ENCODE measurements around the gene UST.
"Not testable (repeated sequence)": the region's sequence is repeated elsewhere in the genome, so short reads cannot be mapped to it uniquely, and the experiment has no call there.

Gene UST

DNA sequence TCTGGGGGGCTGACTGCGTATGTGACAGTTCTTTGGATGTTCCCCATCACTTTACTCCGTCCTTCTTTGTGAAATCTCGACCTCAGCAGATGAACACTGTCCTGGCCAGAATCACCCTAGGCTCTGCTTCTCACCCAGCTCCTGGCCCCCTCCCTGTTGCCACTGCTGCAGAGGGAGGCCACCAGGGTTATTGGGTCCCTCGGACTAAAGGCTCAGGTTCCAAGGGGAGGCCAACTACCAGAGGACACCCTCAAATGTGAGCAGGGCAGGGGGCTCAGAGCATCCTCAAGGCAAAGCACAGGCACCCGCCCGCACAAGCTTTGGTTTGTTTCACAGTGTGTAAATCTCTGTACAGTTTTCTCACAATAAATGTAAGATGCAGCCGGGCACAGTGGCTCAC lies 269.9 kb downstream of the UST start:
- DNase-seq, result no peak

DNA sequence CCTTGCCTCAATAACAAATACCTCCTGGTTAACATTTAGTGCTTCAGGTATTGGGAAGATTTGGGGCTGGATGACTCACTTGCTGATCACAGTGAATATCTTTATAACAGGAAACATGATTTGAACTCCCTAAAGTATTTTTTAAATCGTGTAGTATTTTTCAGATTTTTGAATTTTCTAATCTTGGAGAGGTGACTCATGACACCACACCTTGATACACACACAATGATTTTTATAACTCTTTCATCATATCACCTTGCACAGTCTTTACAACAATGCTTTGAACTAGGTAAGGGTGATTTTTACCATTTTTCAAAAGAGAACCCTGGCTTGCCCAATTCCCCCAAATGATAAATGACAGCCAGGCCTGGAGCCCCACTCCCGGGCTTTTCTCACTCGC lies 273.5 kb downstream of the UST start:
- DNase-seq, result no peak

DNA sequence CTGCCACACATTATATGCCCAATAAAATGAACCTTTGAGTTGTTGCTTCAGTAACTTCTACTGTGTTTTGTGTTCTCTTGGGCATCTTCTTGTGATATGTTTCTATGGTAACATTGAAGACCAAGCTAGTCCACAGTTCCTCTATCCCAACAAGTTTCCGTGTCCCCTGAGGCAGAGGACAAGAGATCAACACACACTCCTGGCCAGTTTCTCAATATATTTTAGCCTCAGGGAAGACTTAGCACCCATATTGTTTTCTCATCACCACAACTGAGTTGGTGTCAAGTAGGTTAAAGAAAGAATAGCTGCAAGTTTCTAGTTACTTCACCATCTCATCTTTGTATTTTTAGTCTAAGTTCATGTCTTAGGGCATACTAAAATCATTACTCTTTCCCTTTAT lies 277.5 kb downstream of the UST start:
- no peak for DNase-seq

DNA sequence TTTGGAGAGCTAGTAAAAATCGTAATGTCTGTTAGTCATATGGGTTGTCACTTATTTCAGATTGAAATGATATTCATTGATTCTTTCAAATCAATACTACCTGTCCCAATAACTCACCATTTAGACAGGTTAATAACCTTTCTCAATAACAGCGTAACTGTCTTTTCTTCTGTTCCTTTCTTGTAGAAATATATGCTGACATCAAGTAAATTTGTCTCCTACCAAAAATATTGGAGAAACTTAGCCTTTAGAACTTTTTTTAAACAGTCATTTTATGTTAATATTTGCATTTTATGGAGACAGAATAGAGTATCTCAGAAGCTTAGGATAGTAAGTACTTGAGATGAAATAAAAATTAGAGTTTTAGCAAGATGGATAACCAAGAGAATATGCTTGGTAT lies 278.2 kb downstream of the UST start:
- no peak for DNase-seq

DNA sequence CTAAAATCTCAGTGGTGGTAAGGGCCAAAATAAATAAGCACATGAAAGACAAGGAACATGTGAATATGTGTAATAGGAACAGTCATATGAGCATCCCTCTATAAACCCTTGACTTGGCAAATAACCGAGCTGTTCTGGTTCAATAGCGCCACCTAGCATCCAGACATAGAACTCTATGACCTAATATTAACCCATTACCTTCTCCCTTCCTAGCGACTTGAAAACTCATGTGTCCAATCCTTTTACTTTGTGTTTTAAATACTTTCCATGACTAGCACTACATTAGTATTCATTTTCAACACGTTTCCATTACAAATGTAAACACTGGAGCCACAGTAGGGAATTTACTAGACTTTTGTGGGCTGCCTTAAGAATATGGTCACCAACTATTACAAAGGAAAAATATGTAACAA lies 279.7 kb downstream of the UST start:
- DNase-seq, result peak; percentile 76

DNA sequence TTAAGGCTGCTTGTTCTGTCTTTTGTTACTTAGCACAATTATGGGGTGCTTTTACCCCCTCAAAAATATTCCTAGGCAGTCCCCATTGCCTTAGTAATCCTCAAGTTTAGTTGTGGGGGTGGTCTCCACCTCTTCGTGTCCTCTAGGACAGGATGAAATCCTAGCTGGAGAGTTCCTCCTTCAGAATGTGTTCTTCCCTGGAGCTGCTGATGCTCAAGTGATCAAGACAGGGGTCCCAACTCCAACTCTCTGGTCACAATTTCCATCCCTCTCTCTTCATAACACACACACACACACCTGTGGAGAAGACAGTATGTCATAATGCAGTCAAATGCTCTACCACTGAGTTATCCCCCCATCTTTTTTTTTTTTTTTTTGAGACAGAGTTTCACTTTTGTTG lies 280.7 kb downstream of the UST start:
- DNase-seq, result no peak

DNA sequence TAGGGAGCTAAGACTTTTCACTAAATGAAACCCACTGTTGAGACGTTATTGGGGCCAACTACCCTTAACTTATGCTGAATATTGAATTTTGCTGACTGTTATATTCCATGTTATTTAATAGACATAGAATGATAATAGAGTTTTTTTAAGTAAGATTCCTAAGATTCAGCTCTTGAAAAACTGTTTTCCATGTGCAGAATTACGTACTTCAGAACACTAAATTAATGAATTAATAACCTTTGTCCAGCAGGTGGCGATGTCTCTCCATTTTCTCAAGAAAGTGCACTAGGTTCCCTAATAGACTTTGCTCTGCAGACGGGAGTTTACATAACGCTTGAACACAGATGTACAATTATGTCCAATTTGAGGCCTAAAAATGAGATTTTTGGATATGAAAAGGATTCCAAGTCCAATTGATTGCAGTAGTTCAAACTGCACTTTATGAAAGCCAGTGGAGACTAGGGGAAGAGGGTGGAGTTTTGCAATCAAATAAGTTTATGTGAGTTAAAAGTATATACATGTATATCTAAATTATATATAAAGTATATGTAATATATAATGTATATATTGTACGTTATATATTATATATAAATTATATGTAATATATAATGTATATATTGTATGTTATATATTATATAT lies 282.1 kb downstream of the UST start:
- DNase-seq, result peak; percentile 88

DNA sequence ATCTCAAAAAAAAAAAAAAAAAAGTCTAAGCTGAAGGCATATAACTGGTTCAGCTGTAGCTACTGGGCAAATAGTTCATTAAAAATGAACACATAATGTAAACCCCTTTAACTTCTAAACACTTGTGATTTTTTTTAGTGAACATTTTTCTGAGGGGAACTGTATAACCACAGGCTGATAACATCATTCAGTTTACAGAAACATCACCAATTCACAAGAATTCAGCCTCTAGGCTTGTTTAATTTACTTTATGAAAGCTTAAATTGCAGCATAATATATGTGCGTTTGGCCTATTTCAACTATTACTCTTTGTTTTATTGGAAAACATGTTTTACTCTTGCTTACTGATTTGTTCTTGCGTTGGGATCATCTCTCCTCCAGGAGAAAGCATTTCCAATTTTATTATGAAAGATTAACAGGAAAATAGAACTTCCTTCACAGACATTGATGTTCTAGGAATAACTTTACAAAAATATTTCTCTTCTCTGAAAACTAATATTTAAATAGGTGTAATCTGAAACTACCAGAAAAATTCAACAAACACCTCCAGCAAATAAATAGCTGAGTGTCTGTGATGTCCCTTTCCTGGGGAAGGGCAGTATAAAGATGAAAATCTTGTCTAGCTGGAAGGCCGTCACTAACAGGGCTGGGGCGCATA lies 284.5 kb downstream of the UST start:
- DNase-seq, result no peak

DNA sequence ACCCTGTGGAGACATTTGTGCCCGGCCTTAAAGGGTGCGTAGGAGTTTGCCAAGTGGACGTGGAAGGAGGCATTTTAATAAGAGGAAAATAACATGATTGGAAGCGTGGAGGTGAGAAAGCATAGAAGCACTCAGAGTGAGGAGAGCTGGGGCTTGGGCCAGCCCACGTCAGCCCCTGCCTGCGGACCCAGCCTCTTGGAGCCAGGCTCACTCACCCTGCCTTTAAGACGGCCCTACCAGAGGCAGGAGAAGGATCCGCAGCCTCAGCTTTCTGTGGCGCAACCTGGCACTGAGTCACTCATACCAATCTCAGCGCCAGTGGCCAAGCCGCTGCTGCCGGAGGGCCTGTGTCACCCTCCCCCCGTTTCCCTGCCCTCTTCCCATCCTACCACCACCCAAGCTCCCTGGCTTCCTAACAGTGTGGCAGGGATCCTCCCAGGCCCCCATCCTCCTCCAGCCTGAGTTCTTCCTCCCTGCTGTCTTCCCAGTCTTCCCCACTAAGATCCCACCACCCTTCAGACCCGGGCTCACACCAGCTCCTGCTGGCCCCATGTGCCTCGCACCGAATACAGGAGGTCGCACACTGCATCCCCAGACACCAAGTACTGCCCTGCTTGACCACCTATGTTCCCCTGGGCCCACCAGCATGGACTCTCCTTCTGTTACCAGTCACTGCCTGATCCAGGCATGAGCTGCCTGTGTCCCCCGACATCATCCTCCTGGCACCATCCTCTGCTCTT lies 285.2 kb downstream of the UST start:
- no peak for DNase-seq

DNA sequence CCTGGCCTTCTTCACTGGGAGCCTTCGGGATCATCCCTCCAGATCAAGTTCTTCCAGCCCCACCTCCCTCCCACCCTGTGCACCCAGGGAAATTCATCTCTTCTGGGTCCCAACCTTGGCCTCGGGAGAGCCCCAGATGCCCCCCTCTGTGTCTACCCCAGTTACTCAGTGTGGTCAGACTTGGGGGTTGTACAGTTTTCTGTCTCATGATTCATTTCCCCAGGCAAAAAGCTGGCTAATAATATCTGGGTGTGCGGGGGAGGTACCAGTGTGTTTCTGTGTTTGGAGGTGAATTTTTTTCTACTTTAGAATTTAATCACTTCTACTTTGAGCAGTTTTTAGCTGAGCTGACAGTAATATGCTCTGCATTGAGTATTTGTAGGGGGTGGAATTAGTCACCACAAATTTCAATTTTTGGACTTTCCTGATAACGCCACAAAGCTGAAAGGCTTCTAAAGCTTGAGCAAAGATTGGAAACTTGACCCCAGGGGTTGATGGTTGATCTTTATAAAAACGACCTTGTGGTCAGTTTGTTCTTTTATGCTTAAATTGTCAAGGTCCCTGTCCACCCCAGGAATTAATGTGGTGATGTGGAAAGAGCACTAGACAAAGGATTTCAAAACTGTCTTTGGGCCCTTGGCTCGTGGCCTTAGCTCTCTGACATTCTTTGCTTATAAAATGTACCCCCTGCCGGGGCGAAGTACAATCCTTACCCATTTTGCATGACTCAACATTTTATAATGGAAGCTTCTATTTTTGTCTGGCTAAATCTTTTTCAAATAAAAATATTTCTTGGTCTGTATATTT lies 286.0 kb downstream of the UST start:
- DNase-seq, result no peak

DNA sequence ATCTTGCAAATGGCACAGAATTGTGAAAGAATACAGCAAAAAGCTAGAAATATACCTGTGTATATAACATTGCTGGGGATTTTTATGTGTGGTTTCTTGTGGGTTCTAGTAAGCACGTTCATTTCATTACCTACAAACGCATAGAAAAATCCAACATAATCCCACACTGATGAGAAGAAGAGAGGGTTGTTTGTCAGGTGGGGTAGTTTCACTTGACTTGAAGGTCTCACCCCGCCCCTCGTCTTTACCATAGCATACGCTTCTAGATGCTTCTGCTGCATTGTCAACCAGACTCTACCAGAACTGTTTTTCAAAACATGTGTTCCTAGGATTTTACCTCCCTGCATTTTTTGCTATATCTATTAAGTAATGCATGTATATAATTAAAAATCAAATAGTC lies 286.6 kb downstream of the UST start:
- DNase-seq, result no peak

DNA sequence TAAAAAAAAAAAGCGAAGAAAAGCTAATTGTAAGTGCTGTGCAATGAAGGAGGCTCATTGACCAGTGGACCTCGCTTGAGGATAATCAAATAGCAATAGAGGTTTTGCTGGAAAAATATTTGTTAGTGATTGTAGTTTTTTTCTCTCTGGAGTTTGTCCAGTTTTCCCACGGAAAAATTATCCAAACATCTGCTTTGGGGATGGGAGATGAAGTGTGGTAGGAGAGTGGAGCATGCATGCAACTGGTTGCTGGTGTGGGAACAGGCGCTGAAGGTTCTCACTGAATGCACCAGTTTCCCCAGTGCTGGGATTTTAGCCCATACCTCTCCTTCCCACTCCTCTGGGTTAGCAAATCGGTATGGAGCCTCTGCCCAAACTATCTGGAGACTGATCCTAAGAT lies 288.9 kb downstream of the UST start:
- no peak for DNase-seq

DNA sequence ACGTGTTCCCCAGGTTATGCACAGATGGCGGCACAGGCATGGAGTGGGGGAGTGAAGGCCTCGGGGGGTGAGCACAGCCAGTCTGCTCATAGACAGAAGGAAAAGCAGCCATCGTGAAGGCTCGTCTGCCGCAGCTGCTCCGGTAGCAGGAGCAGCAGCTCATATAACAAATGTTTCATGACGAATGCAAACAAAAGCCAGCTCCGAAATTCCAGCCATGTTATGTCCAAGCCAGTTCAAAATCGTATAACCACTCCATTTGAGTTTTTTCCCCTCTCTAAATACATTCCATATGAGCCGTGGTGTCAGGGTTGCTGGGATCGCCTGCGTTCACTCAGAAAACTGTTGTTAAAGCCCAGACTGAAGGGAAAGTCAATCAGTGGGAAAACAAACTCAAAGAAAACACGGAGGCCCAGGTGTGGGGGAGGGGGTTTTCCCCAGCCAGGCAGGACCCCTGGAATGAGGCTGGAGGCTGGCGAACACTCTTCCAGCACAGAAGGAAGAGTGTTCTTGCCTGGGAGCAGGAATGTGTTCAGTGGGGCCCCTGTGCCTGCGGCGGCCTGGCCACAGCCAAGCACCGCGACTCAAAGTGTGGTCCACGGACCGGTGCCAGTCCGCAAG lies 290.3 kb downstream of the UST start:
- DNase-seq, result no peak

DNA sequence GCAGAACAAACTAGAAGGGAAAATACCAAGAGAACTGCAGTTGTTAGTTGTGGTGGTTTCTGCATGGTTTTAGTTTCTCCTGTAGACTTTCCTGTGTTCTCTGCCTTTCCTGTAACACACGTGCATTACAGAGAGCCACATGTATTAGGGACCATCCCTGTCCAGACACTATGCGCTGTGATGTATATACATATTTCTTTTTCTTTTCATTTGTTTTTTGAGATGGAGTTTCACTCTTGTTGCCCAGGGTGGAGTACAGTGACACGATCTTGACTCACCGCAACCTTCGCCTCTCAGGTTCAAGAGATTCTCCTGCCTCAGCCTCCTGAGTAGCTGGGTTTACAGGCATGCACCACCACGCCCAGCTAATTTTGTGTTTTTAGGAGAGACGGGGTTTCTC lies 292.2 kb downstream of the UST start:
- DNase-seq, result not testable (repeated sequence)

DNA sequence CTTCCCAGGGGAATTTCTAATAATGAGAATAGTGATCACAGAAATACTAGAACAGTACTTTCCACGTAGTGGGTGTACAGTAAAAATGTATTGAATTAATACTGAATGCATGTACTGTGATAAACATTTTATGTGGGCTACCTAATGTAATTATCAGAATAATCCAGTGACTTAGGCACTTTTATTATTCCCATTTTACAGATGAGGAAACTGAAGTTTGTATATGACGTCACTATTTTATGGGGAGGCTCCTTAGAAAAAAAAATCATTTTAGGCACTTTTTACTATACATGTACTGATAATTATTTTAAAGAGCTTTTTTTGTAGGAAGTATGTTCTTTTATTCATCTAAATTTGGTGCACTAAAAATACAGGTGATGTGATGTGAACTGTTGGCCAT lies 295.1 kb downstream of the UST start:
- no peak for DNase-seq

DNA sequence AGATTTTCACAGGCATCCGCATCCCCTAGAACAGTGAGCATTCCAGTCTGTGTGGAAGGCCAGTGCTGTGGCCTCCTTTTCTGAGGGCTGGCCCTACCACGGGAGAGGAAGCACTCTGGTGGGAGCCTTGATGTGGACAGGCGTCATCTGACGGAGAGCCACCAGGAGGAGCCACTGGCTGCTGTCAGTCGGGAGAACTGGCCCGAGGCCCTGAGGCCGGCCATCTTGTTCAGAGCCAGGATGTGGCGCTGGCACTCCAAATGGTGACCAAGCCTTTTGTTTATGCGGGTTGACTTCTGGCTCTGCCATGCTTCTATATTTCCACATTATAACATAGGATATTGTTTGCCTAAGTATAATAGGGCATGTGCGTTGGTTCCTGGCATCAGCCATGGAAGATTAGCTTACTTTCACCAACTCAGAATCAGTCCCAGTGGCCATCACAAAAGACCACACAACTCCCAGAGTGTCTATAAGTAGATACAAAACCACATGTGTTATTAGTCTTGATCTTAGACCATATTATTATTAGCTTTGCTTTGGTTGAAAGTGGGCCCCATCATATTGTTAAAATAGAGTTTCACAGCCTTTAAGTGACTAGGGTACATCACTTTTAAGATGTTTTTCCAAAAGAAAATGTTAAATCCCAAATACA lies 296.8 kb downstream of the UST start:
- no peak for DNase-seq

DNA sequence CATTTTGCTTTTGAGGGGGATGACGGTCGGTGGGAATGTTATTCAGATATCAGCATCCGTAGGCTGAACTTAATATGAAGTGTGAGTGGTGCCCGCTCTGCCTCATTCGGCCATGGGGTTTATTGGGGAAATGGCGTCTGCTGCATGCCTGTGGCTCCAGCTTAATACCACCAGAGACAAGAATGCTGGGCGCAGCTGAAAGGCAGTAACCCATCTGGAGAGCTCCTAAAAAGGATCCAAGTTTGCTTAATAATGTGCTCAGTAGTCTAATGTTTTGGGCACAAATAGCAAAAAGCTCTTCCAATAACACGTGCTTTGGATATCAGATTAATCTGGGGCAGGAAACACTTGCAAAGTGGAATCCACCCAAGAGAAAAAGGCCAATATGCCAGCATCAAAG lies 297.7 kb downstream of the UST start:
- no peak for DNase-seq

DNA sequence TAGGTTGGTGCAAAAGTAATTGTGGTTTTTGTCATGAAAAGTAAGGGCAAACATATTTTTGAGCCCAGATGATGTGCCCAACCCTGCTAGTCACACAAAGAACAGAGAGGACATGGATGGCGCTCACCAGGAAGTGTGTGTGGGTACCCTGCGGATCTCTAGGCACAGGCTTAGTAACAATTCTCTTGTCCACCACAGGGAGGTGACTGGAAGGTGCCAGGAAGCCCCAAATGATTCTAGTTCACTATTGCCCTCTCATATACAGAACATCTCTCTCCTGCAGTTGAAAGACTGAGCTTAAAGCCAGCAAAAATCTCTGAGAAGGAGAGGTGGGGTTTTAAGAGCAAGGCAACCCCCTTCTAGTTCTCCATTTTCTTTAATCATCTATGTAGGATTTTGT lies 298.6 kb downstream of the UST start:
- no peak for DNase-seq

DNA sequence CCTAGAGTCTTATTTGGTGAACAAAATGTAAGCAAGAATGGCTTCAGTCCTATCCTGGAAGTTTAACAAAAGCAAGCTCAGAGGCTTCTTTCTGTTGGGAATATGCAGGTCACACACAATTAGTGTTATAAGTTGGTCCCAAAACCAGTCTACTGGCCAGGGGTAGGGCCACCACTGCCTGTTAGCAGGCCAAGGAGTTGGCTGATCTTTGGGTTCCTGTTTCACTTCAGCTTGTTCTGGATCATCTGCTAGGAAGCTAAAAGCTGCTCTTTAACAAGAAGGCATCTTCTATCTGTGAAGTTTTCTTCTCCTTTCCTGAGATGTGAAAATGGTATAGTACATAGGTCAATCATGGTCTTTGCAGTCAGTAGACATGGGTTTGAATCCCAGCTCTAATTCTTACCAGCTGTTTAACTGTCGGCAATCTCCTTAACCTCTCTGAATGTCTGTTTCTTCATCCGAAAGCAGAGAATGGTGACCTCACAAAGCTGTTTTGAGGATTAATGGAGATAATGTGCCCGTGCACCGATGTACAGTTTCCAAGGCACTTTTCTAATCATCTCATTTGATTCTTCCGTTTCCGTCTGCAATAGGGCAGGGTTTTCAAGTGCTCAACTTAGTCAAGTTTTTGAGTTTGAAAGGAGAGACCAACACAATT lies 299.5 kb downstream of the UST start:
- DNase-seq, result no peak

DNA sequence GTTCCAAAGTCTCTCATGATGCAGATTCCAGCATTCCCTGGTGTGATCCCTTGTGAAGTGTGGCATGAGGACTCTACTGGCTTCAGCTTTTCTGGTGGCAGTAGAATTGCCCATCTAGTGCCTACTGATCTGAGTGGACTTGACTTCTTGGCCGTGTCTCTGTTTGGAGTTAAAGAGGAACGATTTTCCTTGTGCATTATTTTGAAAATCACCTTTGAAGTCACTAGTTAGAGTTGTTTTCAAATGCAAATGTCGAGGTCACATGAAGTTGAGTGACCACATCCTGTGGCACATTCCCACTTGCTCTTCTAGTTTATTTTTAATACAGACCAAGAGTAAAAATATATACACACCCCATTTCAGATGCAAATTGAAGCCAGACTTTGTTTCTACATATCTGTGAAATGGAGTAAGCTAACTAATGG lies 300.0 kb downstream of the UST start:
- no peak for DNase-seq

DNA sequence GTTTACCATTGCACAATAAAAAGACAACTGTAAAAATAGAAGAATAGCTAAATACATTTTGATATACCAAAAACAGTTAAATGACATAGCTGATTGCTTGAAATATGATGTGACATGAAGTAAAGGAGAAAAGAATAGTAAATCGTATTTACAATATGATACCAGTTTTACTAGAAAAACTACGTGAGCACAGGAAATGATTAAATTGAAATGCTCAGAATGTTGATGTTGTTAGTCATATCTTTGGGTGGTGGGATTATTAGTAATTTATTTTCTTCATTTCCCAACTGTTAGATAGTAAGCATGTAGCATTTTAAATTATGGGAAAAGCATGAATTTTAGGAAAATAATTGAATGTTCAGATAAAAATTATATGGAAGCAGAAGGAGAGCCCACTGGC lies 302.4 kb downstream of the UST start:
- DNase-seq, result no peak

DNA sequence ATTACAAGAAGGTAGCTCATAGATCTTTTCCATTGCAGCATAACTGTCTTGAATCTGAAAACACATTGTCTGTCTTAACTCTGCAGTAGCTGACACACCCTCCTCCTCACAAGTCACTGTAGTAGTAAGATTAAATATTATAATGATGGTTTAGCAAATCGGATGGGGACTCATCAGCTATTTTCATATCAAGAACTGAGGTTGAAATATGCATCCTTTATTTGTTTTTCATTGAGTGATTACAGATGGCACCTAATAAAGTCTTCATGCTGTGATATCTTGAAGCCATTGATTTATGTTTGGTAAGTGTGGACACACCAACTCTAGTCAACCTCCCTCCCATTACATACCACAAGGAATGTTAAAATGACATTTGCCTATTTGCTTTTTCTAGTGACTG lies 303.3 kb downstream of the UST start:
- no peak for DNase-seq

All from NCI-H748 treated with DMSO at 0.1 percent for 48 hours (cell line).